Keratinocyte (primary cell): ENCODE measurements around the gene IRX2.

Experiments
- EZH2 ChIP-seq: IDR thresholded peaks from one replicate; pipeline ENCODE4 v1.6.1; 2012; ENCODE audit warnings: inconsistent platforms, mild to moderate bottlenecking, low read length, moderate library complexity
- TF ChIP-seq, protein P1 (sequence below), 3 experiments: IDR thresholded peaks in 1 of 3; conservative IDR thresholded peaks in 1 of 3; optimal IDR thresholded peaks in 1 of 3; 2 replicates in 2 of 3; 3 replicates in 1 of 3; pipeline versions ENCODE3 to v1.5.1; 2011; ENCODE audit warnings: low read length in 3 of 3, mild to moderate bottlenecking in 3 of 3, moderate library complexity in 2 of 3, control low read depth in 1 of 3, inconsistent platforms in 1 of 3; ENCODE audit not compliant: insufficient read depth in 2 of 3; ENCODE audit errors: extremely low read depth in 1 of 3

DNA sequence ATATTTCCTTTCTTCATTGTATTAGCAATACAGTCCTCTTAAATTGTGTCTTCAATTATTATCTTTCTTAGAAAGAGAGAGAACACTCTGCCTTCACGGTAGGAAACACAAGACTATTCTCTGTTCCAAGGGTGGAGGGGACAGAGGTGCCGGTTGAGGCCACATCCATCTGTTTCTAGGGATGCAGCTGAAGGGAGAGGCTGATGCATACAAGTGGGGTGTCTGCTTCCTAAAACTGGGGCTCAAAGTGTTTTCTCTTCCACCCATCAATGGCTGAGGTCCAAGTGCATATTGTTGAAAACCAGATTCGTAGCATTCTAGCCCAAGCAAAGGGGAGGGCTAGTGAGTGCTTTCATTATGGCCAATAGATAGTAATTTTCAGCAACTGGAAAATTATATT, 9.5 kb downstream of the IRX2 start:
- TF ChIP-seq, protein P1, sequence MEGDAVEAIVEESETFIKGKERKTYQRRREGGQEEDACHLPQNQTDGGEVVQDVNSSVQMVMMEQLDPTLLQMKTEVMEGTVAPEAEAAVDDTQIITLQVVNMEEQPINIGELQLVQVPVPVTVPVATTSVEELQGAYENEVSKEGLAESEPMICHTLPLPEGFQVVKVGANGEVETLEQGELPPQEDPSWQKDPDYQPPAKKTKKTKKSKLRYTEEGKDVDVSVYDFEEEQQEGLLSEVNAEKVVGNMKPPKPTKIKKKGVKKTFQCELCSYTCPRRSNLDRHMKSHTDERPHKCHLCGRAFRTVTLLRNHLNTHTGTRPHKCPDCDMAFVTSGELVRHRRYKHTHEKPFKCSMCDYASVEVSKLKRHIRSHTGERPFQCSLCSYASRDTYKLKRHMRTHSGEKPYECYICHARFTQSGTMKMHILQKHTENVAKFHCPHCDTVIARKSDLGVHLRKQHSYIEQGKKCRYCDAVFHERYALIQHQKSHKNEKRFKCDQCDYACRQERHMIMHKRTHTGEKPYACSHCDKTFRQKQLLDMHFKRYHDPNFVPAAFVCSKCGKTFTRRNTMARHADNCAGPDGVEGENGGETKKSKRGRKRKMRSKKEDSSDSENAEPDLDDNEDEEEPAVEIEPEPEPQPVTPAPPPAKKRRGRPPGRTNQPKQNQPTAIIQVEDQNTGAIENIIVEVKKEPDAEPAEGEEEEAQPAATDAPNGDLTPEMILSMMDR (optimal IDR thresholded peaks at IDR 0.05 in 1 of 3, IDR thresholded peaks at IDR 0.05 in 1 of 3, conservative IDR thresholded peaks at IDR 0.05 in 1 of 3; ENCODE audit: extremely low read depth in 1 of 3, insufficient read depth in 2 of 3, low read length in 3 of 3) = no peak
- TF ChIP-seq EZH2 = no peak
